Fibroblast of peridontal ligament (primary cell): ENCODE results near the gene ANKRD10.

Experiments used
- DNase-seq: peaks from one replicate; pipeline ENCODE4 v3.0.0-alpha.2; 2010; ENCODE audit errors: extremely low read depth

ANKRD10 gene

GRCh38 chr13:110885966-110886869 lies 28.7 kb downstream of the ANKRD10 start:
- no peak for DNase-seq

- DNase-seq = no peak
Measured at GRCh38 chr13:110885516-110885915, 29.4 kb downstream of the ANKRD10 start.

- DNase-seq = no peak
Measured at GRCh38 chr13:110884517-110884916, 30.4 kb downstream of the ANKRD10 start.

- DNase-seq = no peak
Measured at GRCh38 chr13:110883542-110883941, 31.3 kb downstream of the ANKRD10 start.

GRCh38 chr13:110882972-110883371 lies 31.9 kb downstream of the ANKRD10 start:
- DNase-seq = peak; percentile 75

- DNase-seq = no peak
Measured at GRCh38 chr13:110881839-110882627, 32.8 kb downstream of the ANKRD10 start.

- DNase-seq = no peak
Measured at GRCh38 chr13:110880627-110881026, 34.2 kb downstream of the ANKRD10 start.

GRCh38 chr13:110879482-110879881 lies 35.4 kb downstream of the ANKRD10 start:
- DNase-seq = no peak

GRCh38 chr13:110877737-110878258 lies 37.1 kb downstream of the ANKRD10 start:
- no peak for DNase-seq

- no peak for DNase-seq
Measured at GRCh38 chr13:110876609-110877008, 38.3 kb downstream of the ANKRD10 start.

GRCh38 chr13:110875241-110875640 lies 39.6 kb downstream of the ANKRD10 start:
- DNase-seq = no peak

- peak; percentile 51 for DNase-seq
Measured at GRCh38 chr13:110874508-110874960, 40.3 kb downstream of the ANKRD10 start.

- no peak for DNase-seq
Measured at GRCh38 chr13:110873639-110874507, 41.0 kb downstream of the ANKRD10 start.

GRCh38 chr13:110872768-110873638 lies 41.9 kb downstream of the ANKRD10 start:
- DNase-seq = no peak

- no peak for DNase-seq
Measured at GRCh38 chr13:110872034-110872767, 42.7 kb downstream of the ANKRD10 start.

- peak; percentile 100 for DNase-seq
Measured at GRCh38 chr13:110869805-110870706, 44.8 kb downstream of the ANKRD10 start.

GRCh38 chr13:110869231-110869804 lies 45.6 kb downstream of the ANKRD10 start:
- DNase-seq = no peak

- no peak for DNase-seq
Measured at GRCh38 chr13:110868720-110869119, 46.1 kb downstream of the ANKRD10 start.
